Trophoblast cell (in vitro differentiated cells and primary cell): Measurements from ENCODE around the gene POLH.

Experiments
- DNase-seq, 2 donors: peaks; one replicate each; pipeline ENCODE4 v3.0.0-alpha.2; 2016
- H2AFZ ChIP-seq: 2 replicates; pipeline ENCODE4 v1.6.1; 2013; ENCODE audit warnings: low read length, moderate library complexity, mild to moderate bottlenecking; ENCODE audit not compliant: insufficient read depth, poor library complexity
- H2AK5ac ChIP-seq: 2 replicates; pipeline ENCODE4 v1.6.1; 2013; ENCODE audit warnings: mild to moderate bottlenecking, low read length
- H2BK120ac ChIP-seq: 2 replicates; pipeline ENCODE4 v1.6.1; 2013; ENCODE audit warnings: low read length, mild to moderate bottlenecking, moderate library complexity; ENCODE audit not compliant: insufficient read depth, poor library complexity
- H2BK12ac ChIP-seq: 2 replicates; pipeline ENCODE4 v1.6.1; 2013; ENCODE audit warnings: mild to moderate bottlenecking, low read length, moderate library complexity
- H2BK5ac ChIP-seq: 2 replicates; pipeline ENCODE4 v1.6.1; 2013; ENCODE audit warnings: low read length, low read depth, moderate library complexity, mild to moderate bottlenecking; ENCODE audit not compliant: poor library complexity
- H3K14ac ChIP-seq: 2 replicates; pipeline ENCODE4 v1.6.1; 2013; ENCODE audit warnings: mild to moderate bottlenecking, low read length
- H3K18ac ChIP-seq: 2 replicates; pipeline ENCODE4 v1.6.1; 2013; ENCODE audit warnings: mild to moderate bottlenecking, low read length
- H3K23ac ChIP-seq: 2 replicates; pipeline ENCODE4 v1.6.1; 2013; ENCODE audit warnings: low read length
- H3K27ac ChIP-seq: 2 replicates; pipeline ENCODE4 v1.5.1; 2013; ENCODE audit warnings: low read depth, mild to moderate bottlenecking, inconsistent platforms, low read length, moderate library complexity
- H3K27me3 ChIP-seq: 2 replicates; pipeline ENCODE4 v1.6.1; 2013; ENCODE audit warnings: inconsistent platforms, mild to moderate bottlenecking, low read length, moderate library complexity; ENCODE audit not compliant: insufficient read depth
- H3K36me3 ChIP-seq, 2 experiments: 1 replicate in 1 of 2; 2 replicates in 1 of 2; pipeline ENCODE4 v1.6.1; 2013; ENCODE audit warnings: low read length in 2 of 2, mild to moderate bottlenecking in 2 of 2, moderate library complexity in 1 of 2; ENCODE audit not compliant: insufficient read depth in 2 of 2, control insufficient read depth in 1 of 2
- H3K4ac ChIP-seq: 2 replicates; pipeline ENCODE4 v1.6.1; 2013; ENCODE audit warnings: low read depth, mild to moderate bottlenecking, low read length, moderate library complexity
- H3K4me1 ChIP-seq, 2 experiments: 1 replicate in 1 of 2; 2 replicates in 1 of 2; pipeline ENCODE4 v1.6.1; 2013; ENCODE audit warnings: low read length in 2 of 2, mild to moderate bottlenecking in 2 of 2, moderate library complexity in 1 of 2; ENCODE audit not compliant: insufficient read depth in 2 of 2, control insufficient read depth in 1 of 2
- H3K4me2 ChIP-seq: 2 replicates; pipeline ENCODE4 v1.6.1; 2013; ENCODE audit warnings: inconsistent platforms, mild to moderate bottlenecking, low read length, moderate library complexity
- H3K4me3 ChIP-seq: 2 replicates; pipeline ENCODE4 v1.5.1; 2013; ENCODE audit warnings: mild to moderate bottlenecking, low read depth, low read length, inconsistent platforms
- H3K79me1 ChIP-seq: one replicate; pipeline ENCODE4 v1.6.1; 2013; ENCODE audit warnings: low read length
- H3K79me2 ChIP-seq: 2 replicates; pipeline ENCODE4 v1.6.1; 2013; ENCODE audit warnings: low read length, mild to moderate bottlenecking; ENCODE audit not compliant: control insufficient read depth, insufficient read depth, poor library complexity
- H3K9ac ChIP-seq: 2 replicates; pipeline ENCODE4 v1.6.1; 2013; ENCODE audit warnings: mild to moderate bottlenecking, low read length
- H3K9me3 ChIP-seq: 2 replicates; pipeline ENCODE4 v1.6.1; 2013; ENCODE audit warnings: low read depth, mild to moderate bottlenecking, control low read depth, inconsistent platforms, low read length; ENCODE audit not compliant: insufficient read depth
- H4K12ac ChIP-seq: 2 replicates; pipeline ENCODE4 v1.6.1; 2013; ENCODE audit warnings: low read depth, mild to moderate bottlenecking, low read length, moderate library complexity
- H4K8ac ChIP-seq: 2 replicates; pipeline ENCODE4 v1.6.1; 2013; ENCODE audit warnings: low read depth, mild to moderate bottlenecking, low read length, moderate library complexity
- H4K91ac ChIP-seq: one replicate; pipeline ENCODE4 v1.6.1; 2013; ENCODE audit warnings: low read depth, mild to moderate bottlenecking, low read length, moderate library complexity
- WGBS: extraction: QIAGEN DNeasy Blood & Tissue Kit; methylation state at CpG from one replicate; pipeline ENCODE4 v1.1.7; 2013; ENCODE audit warnings: missing lambda C conversion rate; ENCODE audit not compliant: insufficient read length, insufficient coverage; ENCODE audit errors: extremely low coverage; 5-methylcytosine and 5-hydroxymethylcytosine counted together

Gene POLH

DNA sequence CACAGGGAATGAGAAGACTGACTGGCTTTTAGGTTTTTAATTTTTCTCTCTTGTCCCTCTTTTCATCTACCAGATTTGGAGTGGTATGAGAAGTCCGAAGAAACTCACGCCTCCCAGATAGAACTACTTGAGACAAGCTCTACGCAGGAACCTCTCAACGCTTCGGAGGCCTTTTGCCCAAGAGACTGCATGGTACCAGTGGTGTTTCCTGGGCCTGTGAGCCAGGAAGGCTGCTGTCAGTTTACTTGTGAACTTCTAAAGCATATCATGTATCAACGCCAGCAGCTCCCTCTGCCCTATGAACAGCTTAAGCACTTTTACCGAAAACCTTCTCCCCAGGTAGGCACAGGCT lies 60.3 kb downstream of the POLH start:
- Histone ChIP-seq H3K9ac (peak overlapping the region; percentile 92), H3K79me2 (peaks cover 4% of the 10 kb centered on the region), H2AFZ (peak overlapping the region; percentile 81), H3K4me2 (peak overlapping the region; percentile 62), H3K4me1 (peaks cover 7 to 8% of the 10 kb centered on the region in 2 experiments), H2BK120ac (no peak overlapping the region), H4K91ac (peak overlapping the region; percentile 81), H3K14ac (no peak overlapping the region), H4K8ac (peak overlapping the region; percentile 97), H3K27ac (no peak overlapping the region), H3K36me3 (peaks cover 18 to 19% of the 10 kb centered on the region in 2 experiments), H3K9me3 (no peaks in the 10 kb centered on the region), H3K4ac (peak overlapping the region; percentile 71), H3K18ac (no peak overlapping the region), H3K23ac (no peak overlapping the region), H2AK5ac (no peak overlapping the region), H3K4me3 (peak overlapping the region; percentile 93), H3K79me1 (peaks cover 7% of the 10 kb centered on the region), H3K27me3 (no peaks in the 10 kb centered on the region), H2BK5ac (no peak overlapping the region), H4K12ac (no peak overlapping the region), H2BK12ac (no peak overlapping the region)
- no peak for DNase-seq
- no CpG with 5 or more reads among the region's 7 CpGs for WGBS

- H4K91ac ChIP-seq, result no peak overlapping the region
- peaks cover 4% of the 10 kb centered on the region for H3K79me2 ChIP-seq
- no peak overlapping the region for H3K18ac ChIP-seq
- no peak overlapping the region for H3K27ac ChIP-seq
- no peak overlapping the region for H3K14ac ChIP-seq
- H2BK5ac ChIP-seq, result no peak overlapping the region
- no CpG with 5 or more reads among the region's 21 CpGs for WGBS
- no peak overlapping the region for H3K23ac ChIP-seq
- H3K36me3 ChIP-seq, result peaks cover 21 to 24% of the 10 kb centered on the region in 2 experiments
- H3K27me3 ChIP-seq, result no peaks in the 10 kb centered on the region
- no peak overlapping the region for H2BK12ac ChIP-seq
- H2AFZ ChIP-seq, result no peak overlapping the region
- H4K8ac ChIP-seq, result no peak overlapping the region
- H3K9ac ChIP-seq, result no peak overlapping the region
- peaks cover 7% of the 10 kb centered on the region for H3K79me1 ChIP-seq
- no peak overlapping the region for H2BK120ac ChIP-seq
- no peak overlapping the region for H3K4me2 ChIP-seq
- no peaks in the 10 kb centered on the region for H3K9me3 ChIP-seq
- H3K4me3 ChIP-seq, result no peak overlapping the region
- H2AK5ac ChIP-seq, result no peak overlapping the region
- H3K4me1 ChIP-seq, result peaks cover 9 to 10% of the 10 kb centered on the region in 2 experiments
- H3K4ac ChIP-seq, result no peak overlapping the region
- DNase-seq, result no peak
- no peak overlapping the region for H4K12ac ChIP-seq
Measured at GRCh38 chr6:43639984-43640800, 64.2 kb downstream of the POLH start.

- no peak within 1 kb of the TSS for H2BK12ac ChIP-seq
- H3K4me2 ChIP-seq, result peak within 1 kb of the TSS; percentile 70
- H2BK120ac ChIP-seq, result no peak within 1 kb of the TSS
- no peaks in the 10 kb centered on the region for H3K79me2 ChIP-seq
- H3K23ac ChIP-seq, result no peak within 1 kb of the TSS
- no peak within 1 kb of the TSS for H4K91ac ChIP-seq
- H4K12ac ChIP-seq, result no peak within 1 kb of the TSS
- no peak within 1 kb of the TSS for H3K14ac ChIP-seq
- H2BK5ac ChIP-seq, result no peak within 1 kb of the TSS
- H3K9ac ChIP-seq, result no peak within 1 kb of the TSS
- H3K4ac ChIP-seq, result no peak within 1 kb of the TSS
- no peaks in the 10 kb centered on the region for H3K9me3 ChIP-seq
- no peak within 1 kb of the TSS for H2AK5ac ChIP-seq
- no CpG with 5 or more reads among the region's 52 CpGs for WGBS
- peak; percentile 59 to 69 for DNase-seq
- H3K4me3 ChIP-seq, result peak within 1 kb of the TSS; percentile 65
- no peak within 1 kb of the TSS for H3K18ac ChIP-seq
- no peak within 1 kb of the TSS for H4K8ac ChIP-seq
- peaks cover 9 to 14% of the 10 kb centered on the region in 2 experiments for H3K36me3 ChIP-seq
- no peak within 1 kb of the TSS for H3K27ac ChIP-seq
- peaks cover 4 to 5% of the 10 kb centered on the region in 2 experiments for H3K4me1 ChIP-seq
- no peaks in the 10 kb centered on the region for H3K27me3 ChIP-seq
- H3K79me1 ChIP-seq, result no peaks in the 10 kb centered on the region
- peak within 1 kb of the TSS; percentile 62 for H2AFZ ChIP-seq
Measured at GRCh38 chr6:43644940-43645612, 69.1 kb downstream of the POLH start, which contains the start of gene RSPH9. Gene RSPH9, plus strand, starts transcription at chr6:43645036. Its CDS starts 63 bp downstream, at chr6:43645099.

GRCh38 chr6:43645613-43645964 lies 69.6 kb downstream of the POLH start:
- Histone ChIP-seq H3K9ac (no peak overlapping the region), H3K36me3 (peaks cover 6 to 8% of the 10 kb centered on the region in 2 experiments), H2BK12ac (no peak overlapping the region), H4K8ac (no peak overlapping the region), H3K18ac (no peak overlapping the region), H2BK120ac (no peak overlapping the region), H2BK5ac (no peak overlapping the region), H3K4ac (no peak overlapping the region), H3K4me1 (peaks cover 4 to 5% of the 10 kb centered on the region in 2 experiments), H4K12ac (no peak overlapping the region), H3K79me1 (no peaks in the 10 kb centered on the region), H2AFZ (no peak overlapping the region), H3K4me3 (peak overlapping the region; percentile 65), H3K9me3 (no peaks in the 10 kb centered on the region), H4K91ac (no peak overlapping the region), H3K4me2 (peak overlapping the region; percentile 70), H3K79me2 (no peaks in the 10 kb centered on the region), H3K27me3 (no peaks in the 10 kb centered on the region), H2AK5ac (no peak overlapping the region), H3K23ac (no peak overlapping the region), H3K27ac (no peak overlapping the region), H3K14ac (no peak overlapping the region)
- DNase-seq, result peak in 1 of 2 donors; percentile 14
- WGBS, result no CpG with 5 or more reads among the region's 9 CpGs
